Loucy (cell line): ENCODE measurements around the gene TBC1D8.

Source experiments
- H2AFZ ChIP-seq: fragments of 200-600 bp; sonication (generic); 2 replicates; pipeline ENCODE4 v1.6.0; 2016; ENCODE audit warnings: antibody characterized with exemption, mild to moderate bottlenecking, low read length, moderate library complexity
- H3F3A ChIP-seq: fragments of 200-600 bp; 2 replicates; pipeline ENCODE4 v1.6.0; 2016; ENCODE audit warnings: antibody characterized with exemption, low read depth, mild to moderate bottlenecking
- H3K27me3 ChIP-seq: fragments of 200-600 bp; sonication (generic); 2 replicates; pipeline ENCODE4 v1.6.1; 2014; ENCODE audit warnings: low read length, mild to moderate bottlenecking; ENCODE audit not compliant: insufficient read depth, poor library complexity, severe bottlenecking
- H3K36me3 ChIP-seq: fragments of 200-600 bp; sonication (generic); 2 replicates; pipeline ENCODE4 v1.6.1; 2016; ENCODE audit warnings: low read length; ENCODE audit not compliant: insufficient read depth
- H3K4me1 ChIP-seq: fragments of 200-600 bp; sonication (generic); 2 replicates; pipeline ENCODE4 v1.5.1; 2014; ENCODE audit warnings: low read length, mild to moderate bottlenecking; ENCODE audit not compliant: insufficient read depth, poor library complexity, severe bottlenecking
- H3K4me2 ChIP-seq: fragments of 200-600 bp; sonication (generic); 2 replicates; pipeline ENCODE4 v1.6.0; 2014; ENCODE audit warnings: antibody characterized with exemption, low read length, low read depth, mild to moderate bottlenecking; ENCODE audit not compliant: poor library complexity, severe bottlenecking
- H3K4me3 ChIP-seq: fragments of 200-600 bp; sonication (generic); 2 replicates; pipeline ENCODE4 v1.5.1; 2014; ENCODE audit warnings: low read length, mild to moderate bottlenecking, mixed read lengths; ENCODE audit not compliant: poor library complexity, severe bottlenecking
- H3K79me2 ChIP-seq: fragments of 200-600 bp; sonication (generic); 2 replicates; pipeline ENCODE4 v1.6.1; 2014; ENCODE audit warnings: low read length; ENCODE audit not compliant: insufficient read depth
- H3K9ac ChIP-seq: fragments of 200-600 bp; sonication (generic); 2 replicates; pipeline ENCODE4 v1.6.0; 2014; ENCODE audit warnings: mild to moderate bottlenecking, low read depth, low read length, moderate library complexity; ENCODE audit not compliant: poor library complexity, severe bottlenecking
- H3K9me2 ChIP-seq: fragments of 200-600 bp; sonication (generic); replicated peaks from 2 replicates; pipeline ENCODE4 v1.6.1; 2016; ENCODE audit warnings: low read depth, low read length, mixed read lengths
- H3K9me3 ChIP-seq: fragments of 200-600 bp; sonication (generic); 2 replicates; pipeline ENCODE4 v1.6.1; 2014; ENCODE audit warnings: mild to moderate bottlenecking, antibody characterized with exemption, low read length, low read depth; ENCODE audit not compliant: insufficient read depth
- H4K20me1 ChIP-seq: fragments of 200-600 bp; sonication (generic); 2 replicates; pipeline ENCODE4 v1.6.0; 2014; ENCODE audit warnings: antibody characterized with exemption, low read length, mild to moderate bottlenecking; ENCODE audit not compliant: insufficient read depth, poor library complexity, severe bottlenecking
- EZH2phosphoT487 ChIP-seq: fragments of 200-600 bp; IDR thresholded peaks from 2 replicates; pipeline ENCODE4 v1.6.1; 2018; ENCODE audit warnings: antibody characterized with exemption, mild to moderate bottlenecking, moderate library complexity, borderline replicate concordance
- TF ChIP-seq, protein P1 (sequence below): fragments of 200-600 bp; sonication (generic); conservative IDR thresholded peaks from 2 replicates; pipeline ENCODE4 v1.5.1; 2014; ENCODE audit warnings: mild to moderate bottlenecking, antibody characterized with exemption, low read length

Gene TBC1D8

GRCh38 chr2:101113441-101114267, 37.5 kb downstream of the TBC1D8 start:
- Histone ChIP-seq H3K9ac (no peak overlapping the region), H3K36me3 (no peaks in the 10 kb centered on the region), H3K9me2 (no peaks in the 10 kb centered on the region), H3K9me3 (no peaks in the 10 kb centered on the region), H3K4me1 (peaks cover 19% of the 10 kb centered on the region), H3F3A (no peaks in the 10 kb centered on the region), H3K79me2 (no peaks in the 10 kb centered on the region), H3K27me3 (peaks cover 4% of the 10 kb centered on the region), H2AFZ (no peak overlapping the region), H4K20me1 (no peaks in the 10 kb centered on the region), H3K4me2 (peak overlapping the region; percentile 41), H3K4me3 (peak overlapping the region; percentile 27)
- no peak for TF ChIP-seq EZH2phosphoT487
- TF ChIP-seq, protein P1, sequence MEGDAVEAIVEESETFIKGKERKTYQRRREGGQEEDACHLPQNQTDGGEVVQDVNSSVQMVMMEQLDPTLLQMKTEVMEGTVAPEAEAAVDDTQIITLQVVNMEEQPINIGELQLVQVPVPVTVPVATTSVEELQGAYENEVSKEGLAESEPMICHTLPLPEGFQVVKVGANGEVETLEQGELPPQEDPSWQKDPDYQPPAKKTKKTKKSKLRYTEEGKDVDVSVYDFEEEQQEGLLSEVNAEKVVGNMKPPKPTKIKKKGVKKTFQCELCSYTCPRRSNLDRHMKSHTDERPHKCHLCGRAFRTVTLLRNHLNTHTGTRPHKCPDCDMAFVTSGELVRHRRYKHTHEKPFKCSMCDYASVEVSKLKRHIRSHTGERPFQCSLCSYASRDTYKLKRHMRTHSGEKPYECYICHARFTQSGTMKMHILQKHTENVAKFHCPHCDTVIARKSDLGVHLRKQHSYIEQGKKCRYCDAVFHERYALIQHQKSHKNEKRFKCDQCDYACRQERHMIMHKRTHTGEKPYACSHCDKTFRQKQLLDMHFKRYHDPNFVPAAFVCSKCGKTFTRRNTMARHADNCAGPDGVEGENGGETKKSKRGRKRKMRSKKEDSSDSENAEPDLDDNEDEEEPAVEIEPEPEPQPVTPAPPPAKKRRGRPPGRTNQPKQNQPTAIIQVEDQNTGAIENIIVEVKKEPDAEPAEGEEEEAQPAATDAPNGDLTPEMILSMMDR: no peak

DNA sequence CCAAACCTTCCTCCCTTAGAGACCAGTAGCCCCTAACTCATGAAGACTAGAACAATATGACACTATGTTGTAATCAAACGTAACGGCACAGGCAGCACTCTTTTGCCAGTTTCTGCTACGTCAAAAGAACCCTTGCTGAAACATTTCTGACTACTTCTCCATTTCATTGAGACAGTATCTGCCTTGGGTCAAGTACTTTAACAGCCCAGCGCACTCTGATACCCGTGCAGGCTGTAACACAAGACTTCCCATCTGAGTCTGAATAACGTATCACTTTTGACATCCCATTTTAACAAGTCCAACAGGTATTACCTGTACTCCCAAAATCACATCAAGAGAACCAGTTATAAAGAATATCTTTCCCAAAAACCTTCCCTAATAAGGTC, 38.4 kb downstream of the TBC1D8 start:
- no peak overlapping the region for H2AFZ ChIP-seq
- no peaks in the 10 kb centered on the region for H3K9me2 ChIP-seq
- no peaks in the 10 kb centered on the region for H3K79me2 ChIP-seq
- no peak for TF ChIP-seq EZH2phosphoT487
- TF ChIP-seq, protein P1: no peak
- H3K9me3 ChIP-seq: no peaks in the 10 kb centered on the region
- no peaks in the 10 kb centered on the region for H3K36me3 ChIP-seq
- H3K27me3 ChIP-seq: peaks cover 4% of the 10 kb centered on the region
- H3K4me2 ChIP-seq: peak overlapping the region; percentile 41
- no peaks in the 10 kb centered on the region for H4K20me1 ChIP-seq
- H3K4me3 ChIP-seq: no peak overlapping the region
- H3F3A ChIP-seq: no peaks in the 10 kb centered on the region
- peaks cover 19% of the 10 kb centered on the region for H3K4me1 ChIP-seq
- H3K9ac ChIP-seq: no peak overlapping the region

DNA sequence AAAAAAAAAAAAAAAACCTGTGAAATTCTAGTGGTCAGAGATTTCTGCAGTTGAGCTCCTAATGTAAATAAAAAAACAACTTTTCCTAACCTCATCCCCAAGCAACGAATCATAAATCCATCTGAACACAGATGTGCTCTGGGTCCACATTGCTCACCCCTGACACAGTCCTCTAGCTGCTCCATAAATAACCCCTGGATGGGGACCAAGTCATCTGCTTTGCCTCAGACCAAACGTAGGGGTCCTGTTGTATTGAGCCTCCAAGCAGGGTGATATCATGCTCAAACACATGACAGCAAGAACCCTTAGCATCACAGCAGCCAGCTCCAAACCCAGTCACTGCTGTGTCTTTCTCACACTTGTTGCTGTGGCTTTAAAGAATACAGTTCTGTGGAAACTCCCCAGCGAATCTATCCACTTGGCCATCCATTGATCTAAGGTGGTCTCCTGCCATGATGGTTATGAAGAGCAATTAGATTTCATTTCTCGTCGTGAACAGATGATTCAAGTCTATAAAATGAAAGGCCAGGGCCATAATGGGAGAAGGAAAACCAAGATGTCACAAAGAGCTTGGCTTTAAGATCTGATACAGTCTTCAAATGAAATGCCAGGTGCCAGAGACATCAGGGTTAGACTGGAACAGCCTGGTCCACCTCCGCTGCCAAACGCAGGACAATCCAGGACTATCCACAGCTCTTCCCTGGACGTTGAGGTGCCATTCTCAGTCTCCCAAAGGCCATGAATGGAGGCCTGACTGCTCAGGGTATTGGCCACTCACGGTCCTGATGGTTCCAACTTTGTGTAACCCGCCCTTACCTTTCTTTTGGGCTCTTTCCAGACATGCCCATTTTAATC, 39.0 kb downstream of the TBC1D8 start:
- TF ChIP-seq, protein P1: no peak
- TF ChIP-seq EZH2phosphoT487: no peak
- Histone ChIP-seq H3K79me2 (no peaks in the 10 kb centered on the region), H3K4me1 (peaks cover 19% of the 10 kb centered on the region)

More for the DNA sequence above, 39.0 kb downstream of the TBC1D8 start:
- peaks cover 4% of the 10 kb centered on the region for H3K27me3 ChIP-seq
- H3K9ac ChIP-seq: no peak overlapping the region
- no peaks in the 10 kb centered on the region for H3K9me3 ChIP-seq
- H3K4me3 ChIP-seq: no peak overlapping the region
- no peaks in the 10 kb centered on the region for H3K36me3 ChIP-seq
- H4K20me1 ChIP-seq: no peaks in the 10 kb centered on the region
- no peaks in the 10 kb centered on the region for H3K9me2 ChIP-seq
- H3F3A ChIP-seq: no peaks in the 10 kb centered on the region
- H2AFZ ChIP-seq: no peak overlapping the region
- no peak overlapping the region for H3K4me2 ChIP-seq
